Hepatocyte (in vitro differentiated cells): ENCODE data around the gene WNT11. TPM values are rescaled to one million over a fixed set of nuclear protein-coding genes. Genes with fewer than 3 reads are reported as not detected.
A peak's percentile ranks its signal among the peaks of the same experiment; 100 is the strongest.

Source experiments
- DNase-seq: peaks from one replicate; pipeline ENCODE4 v3.0.0-alpha.2; 2016; ENCODE audit warnings: low spot score
- H2AFZ ChIP-seq: fragments of 200-600 bp; sonication (generic); 2 replicates; pipeline ENCODE4 v1.6.0; 2016; ENCODE audit warnings: antibody characterized with exemption, mild to moderate bottlenecking
- H3K27ac ChIP-seq: fragments of 200-600 bp; sonication (generic); 2 replicates; pipeline ENCODE4 v1.5.1; 2016; ENCODE audit warnings: mild to moderate bottlenecking
- H3K27me3 ChIP-seq: fragments of 200-600 bp; sonication (generic); 2 replicates; pipeline ENCODE4 v1.6.1; 2016
- H3K36me3 ChIP-seq: fragments of 200-600 bp; sonication (generic); replicated peaks from 2 replicates; pipeline ENCODE4 v1.5.1; 2016; ENCODE audit warnings: low read depth; ENCODE audit not compliant: insufficient read depth
- H3K4me1 ChIP-seq: fragments of 200-600 bp; sonication (generic); 2 replicates; pipeline ENCODE4 v1.5.1; 2016; ENCODE audit warnings: mild to moderate bottlenecking, moderate library complexity; ENCODE audit not compliant: insufficient read depth
- H3K4me2 ChIP-seq: fragments of 200-600 bp; sonication (generic); 2 replicates; pipeline ENCODE4 v1.6.0; 2016
- H3K4me3 ChIP-seq: fragments of 200-600 bp; sonication (generic); 2 replicates; pipeline ENCODE4 v1.5.1; 2016; ENCODE audit warnings: mild to moderate bottlenecking
- H3K79me2 ChIP-seq: fragments of 200-600 bp; sonication (generic); 2 replicates; pipeline ENCODE4 v1.6.0; 2017; ENCODE audit warnings: mild to moderate bottlenecking
- H3K9me2 ChIP-seq: fragments of 200-600 bp; sonication (generic); replicated peaks from 2 replicates; pipeline ENCODE4 v1.6.0; 2017; ENCODE audit warnings: mild to moderate bottlenecking; ENCODE audit not compliant: insufficient read depth
- H3K9me3 ChIP-seq: fragments of 200-600 bp; sonication (generic); 2 replicates; pipeline ENCODE4 v1.5.1; 2016; ENCODE audit warnings: low read depth, mild to moderate bottlenecking
- H4K20me1 ChIP-seq: fragments of 200-600 bp; sonication (generic); 2 replicates; pipeline ENCODE4 v1.6.0; 2016; ENCODE audit warnings: mild to moderate bottlenecking; ENCODE audit not compliant: insufficient read depth, poor library complexity, severe bottlenecking
- EZH2 ChIP-seq: fragments of 200-600 bp; sonication (generic); IDR thresholded peaks from 2 replicates; pipeline ENCODE4 v1.6.1; 2016; ENCODE audit warnings: antibody characterized with exemption, mild to moderate bottlenecking, borderline replicate concordance
- EZH2phosphoT487 ChIP-seq: fragments of 200-600 bp; sonication (generic); IDR thresholded peaks from one replicate; pipeline ENCODE4 v1.6.1; 2018; ENCODE audit warnings: antibody characterized with exemption, mild to moderate bottlenecking, low read depth, moderate library complexity; ENCODE audit not compliant: unreplicated experiment, severe bottlenecking
- WGBS: methylation state at CpG from one replicate; pipeline ENCODE4 v1.1.6; 2016; ENCODE audit warnings: low lambda C conversion rate; ENCODE audit errors: missing lambda C conversion rate; 5-methylcytosine and 5-hydroxymethylcytosine counted together
- polyA plus RNA-seq: library from polyadenylated mRNA; unstranded; fragments of >200 nt; fragmentation: Nextera tagmentation; extraction: Ambion mirVana; gene quantifications from 2 replicates; pipeline ENCODE4 v1.2.1, GENCODE V29; 2016
- total RNA-seq: library from RNA; depleted of rRNA; stranded (reverse); fragments of >200 nt; gene quantifications from 2 replicates; pipeline ENCODE4 v1.2.3, GENCODE V29; 2014
- TF ChIP-seq, protein P1 (sequence below): fragments of 200-600 bp; sonication (generic); IDR thresholded peaks from 2 replicates; pipeline ENCODE4 v1.5.1; 2016; ENCODE audit warnings: antibody characterized with exemption, mild to moderate bottlenecking; ENCODE audit not compliant: poor library complexity

The WNT11 gene
- total and polyA plus RNA-seq, 2 experiments from 2014 or later: 16.4 to 19.1 TPM

GRCh38 chr11:76175783-76176182 is 30.5 kb downstream of the WNT11 start:
- Histone ChIP-seq H3K9me3 (no peaks in the 10 kb centered on the region), H4K20me1 (no peaks in the 10 kb centered on the region), H3K36me3 (no peaks in the 10 kb centered on the region), H3K4me1 (peaks cover 10% of the 10 kb centered on the region), H3K27me3 (no peaks in the 10 kb centered on the region), H3K4me3 (no peak overlapping the region), H3K9me2 (no peaks in the 10 kb centered on the region), H3K79me2 (no peaks in the 10 kb centered on the region), H3K4me2 (no peak overlapping the region), H3K27ac (peak overlapping the region; percentile 46), H2AFZ (no peak overlapping the region)
- 61% methylated on average over 4 of the region's 4 CpGs for WGBS
- TF ChIP-seq EZH2phosphoT487 (no peak), EZH2 (no peak)
- TF ChIP-seq, protein P1, sequence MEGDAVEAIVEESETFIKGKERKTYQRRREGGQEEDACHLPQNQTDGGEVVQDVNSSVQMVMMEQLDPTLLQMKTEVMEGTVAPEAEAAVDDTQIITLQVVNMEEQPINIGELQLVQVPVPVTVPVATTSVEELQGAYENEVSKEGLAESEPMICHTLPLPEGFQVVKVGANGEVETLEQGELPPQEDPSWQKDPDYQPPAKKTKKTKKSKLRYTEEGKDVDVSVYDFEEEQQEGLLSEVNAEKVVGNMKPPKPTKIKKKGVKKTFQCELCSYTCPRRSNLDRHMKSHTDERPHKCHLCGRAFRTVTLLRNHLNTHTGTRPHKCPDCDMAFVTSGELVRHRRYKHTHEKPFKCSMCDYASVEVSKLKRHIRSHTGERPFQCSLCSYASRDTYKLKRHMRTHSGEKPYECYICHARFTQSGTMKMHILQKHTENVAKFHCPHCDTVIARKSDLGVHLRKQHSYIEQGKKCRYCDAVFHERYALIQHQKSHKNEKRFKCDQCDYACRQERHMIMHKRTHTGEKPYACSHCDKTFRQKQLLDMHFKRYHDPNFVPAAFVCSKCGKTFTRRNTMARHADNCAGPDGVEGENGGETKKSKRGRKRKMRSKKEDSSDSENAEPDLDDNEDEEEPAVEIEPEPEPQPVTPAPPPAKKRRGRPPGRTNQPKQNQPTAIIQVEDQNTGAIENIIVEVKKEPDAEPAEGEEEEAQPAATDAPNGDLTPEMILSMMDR: no peak
- no peak for DNase-seq

DNA sequence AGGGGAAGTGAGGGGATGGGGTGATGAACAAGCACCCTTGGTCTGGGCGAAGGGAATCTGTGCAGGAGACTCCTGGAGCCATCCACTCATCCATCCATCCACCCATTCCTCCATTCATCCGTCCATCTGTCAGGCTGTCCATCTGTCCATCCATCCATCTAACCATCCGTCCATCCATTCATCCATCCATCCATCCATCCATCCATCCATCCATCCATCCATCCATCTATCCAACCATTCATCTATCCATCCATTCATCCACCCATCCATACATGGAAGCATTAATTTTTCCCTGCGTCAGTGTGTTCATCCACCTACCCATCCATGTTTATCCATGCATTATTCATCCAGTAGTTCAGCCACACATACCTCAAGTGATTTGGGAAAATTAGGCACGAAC is 32.0 kb downstream of the WNT11 start:
- TF ChIP-seq, protein P1: no peak
- TF ChIP-seq EZH2: no peak
- no peak for TF ChIP-seq EZH2phosphoT487
- no peak for DNase-seq
- no peak overlapping the region for H3K4me2 ChIP-seq
- H3K27ac ChIP-seq: no peak overlapping the region
- H4K20me1 ChIP-seq: no peaks in the 10 kb centered on the region
- H3K79me2 ChIP-seq: no peaks in the 10 kb centered on the region
- peaks cover 10% of the 10 kb centered on the region for H3K4me1 ChIP-seq
- H3K27me3 ChIP-seq: no peaks in the 10 kb centered on the region
- H3K4me3 ChIP-seq: no peak overlapping the region
- WGBS: 96% methylated on average over 5 of the region's 5 CpGs
- no peaks in the 10 kb centered on the region for H3K9me3 ChIP-seq
- H3K36me3 ChIP-seq: no peaks in the 10 kb centered on the region
- no peaks in the 10 kb centered on the region for H3K9me2 ChIP-seq
- H2AFZ ChIP-seq: no peak overlapping the region

DNA sequence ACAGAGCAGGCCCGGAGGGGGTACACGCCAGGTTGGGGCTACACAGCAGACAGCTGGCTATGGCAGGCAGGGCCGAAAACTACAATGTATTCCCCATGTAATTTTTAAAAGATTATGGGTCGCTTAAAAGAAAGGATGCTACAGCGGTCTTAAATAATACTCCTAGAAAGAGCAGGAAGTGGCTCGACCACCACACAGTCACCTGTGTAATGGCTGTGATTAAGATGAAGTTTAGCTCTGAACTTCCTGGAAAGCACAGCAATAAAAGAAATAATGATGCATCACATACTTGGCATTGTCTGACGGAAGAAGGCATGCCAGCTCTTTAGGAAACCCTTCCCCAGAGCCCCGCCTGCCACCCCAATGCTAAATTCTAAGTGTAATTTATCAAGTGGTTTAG is 32.6 kb downstream of the WNT11 start:
- Histone ChIP-seq H4K20me1 (no peaks in the 10 kb centered on the region), H3K4me2 (no peak overlapping the region), H3K9me2 (no peaks in the 10 kb centered on the region), H3K27me3 (no peaks in the 10 kb centered on the region), H3K27ac (no peak overlapping the region), H3K4me1 (peaks cover 10% of the 10 kb centered on the region), H2AFZ (no peak overlapping the region), H3K4me3 (no peak overlapping the region), H3K36me3 (no peaks in the 10 kb centered on the region), H3K79me2 (no peaks in the 10 kb centered on the region), H3K9me3 (no peaks in the 10 kb centered on the region)
- no peak for TF ChIP-seq EZH2phosphoT487
- TF ChIP-seq, protein P1: no peak
- TF ChIP-seq EZH2: no peak
- no peak for DNase-seq
- 91% methylated on average over 8 of the region's 8 CpGs for WGBS

- no peak overlapping the region for H3K27ac ChIP-seq
Measured at GRCh38 chr11:76172583-76172982, 33.7 kb downstream of the WNT11 start.

More at GRCh38 chr11:76172583-76172982, 33.7 kb downstream of the WNT11 start:
- no peaks in the 10 kb centered on the region for H3K36me3 ChIP-seq
- no peaks in the 10 kb centered on the region for H3K79me2 ChIP-seq
- no peaks in the 10 kb centered on the region for H4K20me1 ChIP-seq
- H3K4me2 ChIP-seq: no peak overlapping the region
- WGBS: 54% methylated on average over 13 of the region's 13 CpGs
- no peaks in the 10 kb centered on the region for H3K27me3 ChIP-seq
- no peaks in the 10 kb centered on the region for H3K9me3 ChIP-seq
- no peak overlapping the region for H3K4me3 ChIP-seq
- no peak overlapping the region for H2AFZ ChIP-seq
- H3K9me2 ChIP-seq: no peaks in the 10 kb centered on the region
- DNase-seq: no peak
- TF ChIP-seq EZH2 (no peak), EZH2phosphoT487 (no peak)
- TF ChIP-seq, protein P1: no peak
- peaks cover 10% of the 10 kb centered on the region for H3K4me1 ChIP-seq
